OCI-LY1 (cell line): ENCODE measurements around the gene KLHDC9.

Experiments
- H2AFZ ChIP-seq: fragments of 200-600 bp; sonication (generic), shearing (Covaris generic); 2 replicates; pipeline ENCODE4 v1.6.0; 2014; ENCODE audit warnings: antibody characterized with exemption, mild to moderate bottlenecking, low read length
- H3F3A ChIP-seq: fragments of 200-600 bp; sonication (generic), shearing (Covaris generic); 2 replicates; pipeline ENCODE4 v1.6.0; 2014; ENCODE audit warnings: mild to moderate bottlenecking, antibody characterized with exemption, low read length, moderate library complexity; ENCODE audit not compliant: insufficient read depth
- H3K27ac ChIP-seq: fragments of 200-600 bp; sonication (generic); 2 replicates; pipeline ENCODE4 v1.5.1; 2014; ENCODE audit warnings: low read length, mixed run types, mild to moderate bottlenecking, low read depth; ENCODE audit not compliant: poor library complexity, severe bottlenecking
- H3K27me3 ChIP-seq: fragments of 200-600 bp; sonication (generic); 2 replicates; pipeline ENCODE4 v1.6.0; 2014; ENCODE audit warnings: antibody characterized with exemption, mild to moderate bottlenecking, low read length, moderate library complexity; ENCODE audit not compliant: insufficient read depth
- H3K36me3 ChIP-seq: fragments of 200-600 bp; sonication (generic); 2 replicates; pipeline ENCODE4 v1.6.1; 2014; ENCODE audit warnings: mild to moderate bottlenecking, antibody characterized with exemption, low read length, moderate library complexity, mixed read lengths; ENCODE audit not compliant: insufficient read depth
- H3K4me1 ChIP-seq: fragments of 200-600 bp; sonication (generic); 2 replicates; pipeline ENCODE4 v1.5.1; 2014; ENCODE audit warnings: mild to moderate bottlenecking, low read length, moderate library complexity; ENCODE audit not compliant: insufficient read depth, severe bottlenecking
- H3K4me2 ChIP-seq: fragments of 200-600 bp; sonication (generic), shearing (Covaris generic); 2 replicates; pipeline ENCODE4 v1.6.1; 2014; ENCODE audit warnings: low read length
- H3K4me3 ChIP-seq: fragments of 200-600 bp; sonication (generic); 2 replicates; pipeline ENCODE4 v1.5.1; 2014; ENCODE audit warnings: low read length, low read depth, mild to moderate bottlenecking, mixed read lengths; ENCODE audit not compliant: poor library complexity, severe bottlenecking
- H3K79me2 ChIP-seq: fragments of 200-600 bp; shearing (Covaris generic); 2 replicates; pipeline ENCODE4 v1.6.1; 2016; ENCODE audit warnings: mixed run types, low read length, mixed read lengths; ENCODE audit not compliant: insufficient read depth
- H3K9ac ChIP-seq: fragments of 200-600 bp; sonication (generic), shearing (Covaris generic); 2 replicates; pipeline ENCODE4 v1.6.1; 2014; ENCODE audit warnings: mild to moderate bottlenecking, low read length, mixed read lengths
- H3K9me2 ChIP-seq: fragments of 200-600 bp; sonication (generic), shearing (Covaris generic); 2 replicates; pipeline ENCODE4 v1.6.1; 2014; ENCODE audit warnings: low read depth, mild to moderate bottlenecking, low read length, mixed read lengths
- H3K9me3 ChIP-seq: fragments of 200-600 bp; shearing (Covaris generic); 2 replicates; pipeline ENCODE4 v1.6.1; 2014; ENCODE audit warnings: low read length, mixed read lengths
- H4K20me1 ChIP-seq: fragments of 200-600 bp; sonication (generic), shearing (Covaris generic); 2 replicates; pipeline ENCODE4 v1.6.0; 2016; ENCODE audit warnings: mild to moderate bottlenecking, low read length; ENCODE audit not compliant: insufficient read depth
- CTCF ChIP-seq: fragments of 200-600 bp; sonication (generic), shearing (Covaris generic); IDR thresholded peaks from 2 replicates; pipeline ENCODE4 v1.5.1; 2017; ENCODE audit warnings: mild to moderate bottlenecking, antibody characterized with exemption, low read length, moderate library complexity, mixed read lengths
- EZH2 ChIP-seq: fragments of 200-600 bp; sonication (generic), shearing (Covaris generic); IDR thresholded peaks from 2 replicates; pipeline ENCODE4 v1.8.0; 2017; ENCODE audit warnings: borderline replicate concordance, mixed run types, mild to moderate bottlenecking, antibody characterized with exemption, low read length, moderate library complexity, mixed read lengths

KLHDC9 gene

GRCh38 chr1:161076410-161076809 is 21.8 kb upstream of the KLHDC9 start:
- TF ChIP-seq CTCF = no peak
- no peak for TF ChIP-seq EZH2
- H3K27ac ChIP-seq = no peak overlapping the region
- H3K9me2 ChIP-seq = no peaks in the 10 kb centered on the region
- H3F3A ChIP-seq = no peaks in the 10 kb centered on the region
- no peak overlapping the region for H3K4me3 ChIP-seq
- no peaks in the 10 kb centered on the region for H3K9me3 ChIP-seq
- no peaks in the 10 kb centered on the region for H3K4me1 ChIP-seq
- no peak overlapping the region for H3K4me2 ChIP-seq
- no peaks in the 10 kb centered on the region for H3K36me3 ChIP-seq
- H2AFZ ChIP-seq = no peak overlapping the region
- no peaks in the 10 kb centered on the region for H4K20me1 ChIP-seq
- no peak overlapping the region for H3K9ac ChIP-seq
- H3K79me2 ChIP-seq = no peaks in the 10 kb centered on the region
- no peaks in the 10 kb centered on the region; the same call in 1 of the 2 replicates for H3K27me3 ChIP-seq

- Histone ChIP-seq H3K27ac (no peak overlapping the region), H3K36me3 (no peaks in the 10 kb centered on the region), H3K4me3 (no peak overlapping the region), H3K9me2 (no peaks in the 10 kb centered on the region), H2AFZ (no peak overlapping the region), H3K4me2 (no peak overlapping the region), H3K9me3 (no peaks in the 10 kb centered on the region), H3K79me2 (no peaks in the 10 kb centered on the region), H3K9ac (no peak overlapping the region), H4K20me1 (no peaks in the 10 kb centered on the region), H3K27me3 (no peaks in the 10 kb centered on the region; the same call in 1 of the 2 replicates), H3K4me1 (no peaks in the 10 kb centered on the region), H3F3A (no peaks in the 10 kb centered on the region)
- TF ChIP-seq CTCF = no peak
- TF ChIP-seq EZH2 = no peak
These were observed 20.7 kb upstream of the KLHDC9 start for GRCh38 chr1:161077426-161077825.

- H3K36me3 ChIP-seq = no peaks in the 10 kb centered on the region
- H3K9me2 ChIP-seq = no peaks in the 10 kb centered on the region
- H3K79me2 ChIP-seq = no peaks in the 10 kb centered on the region
- H2AFZ ChIP-seq = no peak overlapping the region
- no peak overlapping the region for H3K27ac ChIP-seq
- H3K4me3 ChIP-seq = no peak overlapping the region
- no peaks in the 10 kb centered on the region; the same call in 1 of the 2 replicates for H3K27me3 ChIP-seq
- no peaks in the 10 kb centered on the region for H3K9me3 ChIP-seq
- no peak for TF ChIP-seq EZH2
- peak; percentile 20; the same call in 1 of the 2 replicates for TF ChIP-seq CTCF
- no peaks in the 10 kb centered on the region for H3F3A ChIP-seq
- H4K20me1 ChIP-seq = no peaks in the 10 kb centered on the region
- no peak overlapping the region for H3K4me2 ChIP-seq
- no peak overlapping the region for H3K9ac ChIP-seq
- H3K4me1 ChIP-seq = no peaks in the 10 kb centered on the region
These were observed 18.6 kb upstream of the KLHDC9 start for GRCh38 chr1:161079436-161080110.
